Ascending aorta (tissue), 2 donors: ENCODE results near the gene ATF5. TPM values are rescaled to one million over a fixed set of nuclear protein-coding genes. Genes with fewer than 3 reads are reported as not detected.

Source experiments
- DNase-seq, 2 donors: peaks; one replicate each; pipeline ENCODE4 v3.0.0-alpha.2; 2019; ENCODE audit warnings: low spot score in 2 of 2
- H3K27ac ChIP-seq, 2 donors: fragments of 200-600 bp; sonication (generic); one replicate each; pipeline ENCODE4 v1.5.1; 2016 to 2017; ENCODE audit warnings: mild to moderate bottlenecking in 1 of 2
- H3K27me3 ChIP-seq: fragments of 200-600 bp; sonication (generic); one replicate; pipeline ENCODE4 v1.5.1; 2017
- H3K36me3 ChIP-seq, 2 donors: fragments of 200-600 bp; sonication (generic); one replicate each; pipeline ENCODE4 v1.5.1; 2016
- H3K4me1 ChIP-seq, 2 donors: fragments of 200-600 bp; sonication (generic); one replicate each; pipeline ENCODE4 v1.5.1; 2016 to 2017; ENCODE audit warnings: mild to moderate bottlenecking in 1 of 2
- H3K4me3 ChIP-seq, 2 donors: fragments of 200-600 bp; sonication (generic); one replicate each; pipeline ENCODE4 v1.5.1; 2016 to 2017; ENCODE audit warnings: mild to moderate bottlenecking in 1 of 2
- H3K9me3 ChIP-seq, 2 donors: fragments of 200-600 bp; sonication (generic); one replicate each; pipeline ENCODE4 v1.5.1; 2016
- intact Hi-C: fragments of 100-400 bp; cut with DNase I; formaldehyde crosslinking; loops from one replicate; pipeline ENCODE4 v1.15.1; 2023
- total RNA-seq: library from RNA; depleted of rRNA; stranded (reverse); fragments of >200 nt; gene quantifications from one replicate; pipeline ENCODE4 v1.1.0, GENCODE V29; 2016
- TF ChIP-seq, protein P1 (sequence below), 3 experiments: fragments of 200-600 bp in 2 of 3; fragments of 450-650 bp in 1 of 3; sonication (generic) in 2 of 3; IDR thresholded peaks; one replicate each; pipeline ENCODE4 v1.5.1; 2016 to 2019; ENCODE audit warnings: antibody characterized with exemption in 3 of 3, mild to moderate bottlenecking in 1 of 3, moderate library complexity in 1 of 3

The ATF5 gene
- total RNA-seq, 1 donor from 2014 or later = 4.3 TPM

DNA sequence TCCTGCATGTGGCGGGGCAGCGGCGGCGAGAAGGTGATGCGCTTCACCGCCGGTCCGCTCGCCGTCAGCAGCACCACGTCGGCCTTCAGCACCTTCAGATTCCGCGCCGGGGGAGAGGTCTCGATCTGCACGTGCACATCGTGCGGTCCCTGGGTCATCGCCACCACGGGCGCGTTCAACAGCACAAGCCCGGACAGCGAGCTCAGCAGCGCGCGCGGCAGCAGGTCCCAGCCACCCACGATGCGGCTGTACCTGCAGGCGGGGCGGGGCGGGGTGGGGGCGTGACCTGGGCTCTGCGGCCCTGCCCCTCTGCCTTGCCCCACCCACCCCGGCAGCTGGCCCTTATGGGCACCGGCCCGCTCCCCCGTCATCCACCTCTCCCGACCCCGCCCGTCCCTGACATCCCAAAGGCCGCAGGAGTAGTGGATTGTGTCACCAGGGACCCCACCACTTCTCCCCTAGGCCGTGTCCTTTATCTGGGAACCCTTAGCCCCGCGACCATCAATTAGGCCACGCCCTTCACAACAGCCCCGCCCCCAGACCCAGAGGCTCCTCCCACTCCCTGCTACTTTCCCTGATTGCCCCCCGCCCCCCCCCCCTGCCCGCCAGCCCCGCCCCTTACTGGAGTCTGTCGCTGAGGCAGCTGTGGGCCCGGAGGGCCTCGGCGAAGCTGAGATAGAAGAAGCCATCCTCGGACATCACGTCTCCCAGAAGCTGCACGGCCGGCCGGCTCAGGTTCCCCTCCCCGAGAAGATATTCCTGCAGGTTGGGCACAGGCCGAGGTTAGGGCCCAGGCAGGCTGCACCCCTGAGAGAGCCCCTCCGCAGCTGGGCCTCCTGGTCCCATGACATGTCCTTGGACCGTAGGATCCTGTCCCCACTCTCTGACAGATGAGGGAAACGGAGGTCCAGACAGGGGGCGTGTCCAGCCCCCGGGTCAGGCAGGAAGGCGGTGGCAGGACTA is 38.4 kb upstream of the ATF5 start:
- no peak for DNase-seq
- H3K4me1 ChIP-seq = peaks cover 4 to 8% of the 10 kb centered on the region in 2 donors
- TF ChIP-seq, protein P1, sequence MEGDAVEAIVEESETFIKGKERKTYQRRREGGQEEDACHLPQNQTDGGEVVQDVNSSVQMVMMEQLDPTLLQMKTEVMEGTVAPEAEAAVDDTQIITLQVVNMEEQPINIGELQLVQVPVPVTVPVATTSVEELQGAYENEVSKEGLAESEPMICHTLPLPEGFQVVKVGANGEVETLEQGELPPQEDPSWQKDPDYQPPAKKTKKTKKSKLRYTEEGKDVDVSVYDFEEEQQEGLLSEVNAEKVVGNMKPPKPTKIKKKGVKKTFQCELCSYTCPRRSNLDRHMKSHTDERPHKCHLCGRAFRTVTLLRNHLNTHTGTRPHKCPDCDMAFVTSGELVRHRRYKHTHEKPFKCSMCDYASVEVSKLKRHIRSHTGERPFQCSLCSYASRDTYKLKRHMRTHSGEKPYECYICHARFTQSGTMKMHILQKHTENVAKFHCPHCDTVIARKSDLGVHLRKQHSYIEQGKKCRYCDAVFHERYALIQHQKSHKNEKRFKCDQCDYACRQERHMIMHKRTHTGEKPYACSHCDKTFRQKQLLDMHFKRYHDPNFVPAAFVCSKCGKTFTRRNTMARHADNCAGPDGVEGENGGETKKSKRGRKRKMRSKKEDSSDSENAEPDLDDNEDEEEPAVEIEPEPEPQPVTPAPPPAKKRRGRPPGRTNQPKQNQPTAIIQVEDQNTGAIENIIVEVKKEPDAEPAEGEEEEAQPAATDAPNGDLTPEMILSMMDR (IDR thresholded peaks at IDR 0.05) = no peak
- H3K27ac ChIP-seq = no peak overlapping the region
- peaks cover 14 to 21% of the 10 kb centered on the region in 2 donors for H3K36me3 ChIP-seq
- H3K9me3 ChIP-seq = no peaks in the 10 kb centered on the region
- intact Hi-C loops = no loop called here
- H3K4me3 ChIP-seq = peak overlapping the region; percentile 25 to 41
- no peaks in the 10 kb centered on the region for H3K27me3 ChIP-seq

GRCh38 chr19:49891393-49891792 is 37.6 kb upstream of the ATF5 start:
- Histone ChIP-seq H3K9me3 (no peaks in the 10 kb centered on the region), H3K36me3 (peaks cover 10 to 18% of the 10 kb centered on the region in 2 donors), H3K4me1 (peaks cover 4 to 8% of the 10 kb centered on the region in 2 donors), H3K27me3 (no peaks in the 10 kb centered on the region), H3K27ac (no peak overlapping the region), H3K4me3 (no peak overlapping the region)
- no peak for DNase-seq
- intact Hi-C loops = no loop called here
- TF ChIP-seq, protein P1 (IDR thresholded peaks at IDR 0.05) = no peak

DNA sequence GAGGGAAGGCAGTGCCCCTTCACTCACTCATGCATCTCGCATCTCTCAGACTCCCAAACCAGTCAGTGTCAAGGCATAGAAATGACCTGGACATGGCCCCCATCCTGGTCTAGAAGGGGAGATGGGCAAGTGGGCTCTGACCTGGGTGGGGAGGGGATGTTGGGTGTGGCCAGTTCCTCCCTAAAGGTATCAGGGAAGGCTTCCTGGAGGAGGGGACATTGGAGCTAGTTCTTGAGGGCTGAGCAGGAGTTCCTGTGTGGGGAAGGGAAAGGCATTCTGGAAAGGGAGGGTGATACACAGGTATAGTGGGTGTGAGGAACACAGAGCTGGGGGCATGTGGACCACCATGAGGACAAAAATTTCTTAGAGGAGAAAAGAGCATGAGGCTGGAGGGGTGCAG is 36.3 kb upstream of the ATF5 start:
- H3K9me3 ChIP-seq = no peaks in the 10 kb centered on the region
- no peak overlapping the region for H3K4me3 ChIP-seq
- no peak overlapping the region for H3K27ac ChIP-seq
- no peak for DNase-seq
- TF ChIP-seq, protein P1 (IDR thresholded peaks at IDR 0.05) = no peak
- peaks cover 5 to 8% of the 10 kb centered on the region in 2 donors for H3K36me3 ChIP-seq
- no peaks in the 10 kb centered on the region for H3K27me3 ChIP-seq
- intact Hi-C loops = no loop called here
- peaks cover 4 to 8% of the 10 kb centered on the region in 2 donors for H3K4me1 ChIP-seq

GRCh38 chr19:49894011-49894664 is 34.9 kb upstream of the ATF5 start:
- peaks cover 4 to 8% of the 10 kb centered on the region in 2 donors for H3K4me1 ChIP-seq
- no peaks in the 10 kb centered on the region for H3K27me3 ChIP-seq
- no peak overlapping the region for H3K27ac ChIP-seq
- H3K36me3 ChIP-seq = no peaks in the 10 kb centered on the region
- DNase-seq = no peak
- H3K9me3 ChIP-seq = no peaks in the 10 kb centered on the region
- TF ChIP-seq, protein P1 (IDR thresholded peaks at IDR 0.05) = no peak
- H3K4me3 ChIP-seq = no peak overlapping the region
- intact Hi-C loops = no loop called here

- H3K9me3 ChIP-seq = no peaks in the 10 kb centered on the region
- H3K4me3 ChIP-seq = no peak overlapping the region
- H3K27ac ChIP-seq = no peak overlapping the region
- intact Hi-C loops = no loop called here
- DNase-seq = no peak
- TF ChIP-seq, protein P1 (IDR thresholded peaks at IDR 0.05) = no peak
- H3K36me3 ChIP-seq = no peaks in the 10 kb centered on the region
- H3K27me3 ChIP-seq = no peaks in the 10 kb centered on the region
- H3K4me1 ChIP-seq = peaks cover 4 to 5% of the 10 kb centered on the region in 2 donors
These were observed 34.0 kb upstream of the ATF5 start for GRCh38 chr19:49894879-49895565.
